ENCODE results near the gene MYO16.

MYO16 gene

DNA sequence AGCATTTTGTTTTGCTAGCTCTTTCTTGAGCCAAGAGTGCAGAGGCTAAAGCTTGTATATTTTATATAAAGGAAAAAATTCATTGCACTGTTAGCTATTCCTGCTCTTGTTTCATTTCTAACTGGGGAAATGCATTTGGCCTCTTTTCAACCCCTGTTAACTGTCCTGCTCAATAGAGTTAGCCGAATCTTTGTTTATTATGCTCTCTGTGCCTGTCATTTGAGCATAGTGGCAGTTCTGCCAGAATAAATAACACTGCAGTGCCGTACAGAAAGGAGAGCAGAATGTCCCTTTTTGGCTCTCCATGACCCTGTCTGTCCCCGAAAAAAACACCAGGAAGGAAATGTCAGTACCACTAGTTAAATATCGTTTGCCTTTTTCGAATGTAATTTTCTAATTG, 350.8 kb downstream of the MYO16 start:
- Histone ChIP-seq H3K27me3 (ENCODE audit: insufficient read depth, poor library complexity, severe bottlenecking) (no peaks in the 10 kb centered on the region), H3K4me1 (ENCODE audit: insufficient read depth, poor library complexity, severe bottlenecking) (no peaks in the 10 kb centered on the region), H3K27ac (ENCODE audit: poor library complexity, severe bottlenecking) (no peak overlapping the region), H3K4me3 (ENCODE audit: severe bottlenecking) (no peak overlapping the region), H3K9me3 (ENCODE audit: severe bottlenecking) (no peaks in the 10 kb centered on the region), H3K36me3 (ENCODE audit: low read depth) (no peaks in the 10 kb centered on the region)
- DNase-seq (ENCODE audit: low spot score), result no peak
- TF ChIP-seq, protein P1, sequence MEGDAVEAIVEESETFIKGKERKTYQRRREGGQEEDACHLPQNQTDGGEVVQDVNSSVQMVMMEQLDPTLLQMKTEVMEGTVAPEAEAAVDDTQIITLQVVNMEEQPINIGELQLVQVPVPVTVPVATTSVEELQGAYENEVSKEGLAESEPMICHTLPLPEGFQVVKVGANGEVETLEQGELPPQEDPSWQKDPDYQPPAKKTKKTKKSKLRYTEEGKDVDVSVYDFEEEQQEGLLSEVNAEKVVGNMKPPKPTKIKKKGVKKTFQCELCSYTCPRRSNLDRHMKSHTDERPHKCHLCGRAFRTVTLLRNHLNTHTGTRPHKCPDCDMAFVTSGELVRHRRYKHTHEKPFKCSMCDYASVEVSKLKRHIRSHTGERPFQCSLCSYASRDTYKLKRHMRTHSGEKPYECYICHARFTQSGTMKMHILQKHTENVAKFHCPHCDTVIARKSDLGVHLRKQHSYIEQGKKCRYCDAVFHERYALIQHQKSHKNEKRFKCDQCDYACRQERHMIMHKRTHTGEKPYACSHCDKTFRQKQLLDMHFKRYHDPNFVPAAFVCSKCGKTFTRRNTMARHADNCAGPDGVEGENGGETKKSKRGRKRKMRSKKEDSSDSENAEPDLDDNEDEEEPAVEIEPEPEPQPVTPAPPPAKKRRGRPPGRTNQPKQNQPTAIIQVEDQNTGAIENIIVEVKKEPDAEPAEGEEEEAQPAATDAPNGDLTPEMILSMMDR (IDR thresholded peaks at IDR 0.05; ENCODE audit: poor library complexity, severe bottlenecking), result no peak
- no peak for ATAC-seq (ENCODE audit: low read depth)

DNA sequence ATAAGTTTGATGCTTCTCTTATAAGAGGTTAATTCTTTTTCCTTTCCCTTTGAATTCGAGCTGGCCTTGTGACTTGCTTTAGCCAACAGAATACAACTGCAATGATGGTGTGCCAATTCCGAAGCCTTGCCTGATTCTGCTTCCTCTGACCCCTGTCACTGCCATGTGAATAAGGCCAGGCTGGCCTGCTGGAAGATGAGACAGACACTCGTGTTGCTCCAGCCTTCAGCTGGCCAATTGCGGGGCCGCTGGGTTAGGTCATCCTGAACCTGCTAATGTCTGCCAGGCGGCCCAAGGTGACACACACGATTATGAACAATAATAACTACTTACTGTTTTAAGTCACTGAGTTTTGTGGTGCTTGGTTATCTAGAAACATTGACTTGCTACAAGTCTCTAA, 352.0 kb downstream of the MYO16 start:
- H3K4me1 ChIP-seq (ENCODE audit: insufficient read depth, poor library complexity, severe bottlenecking), result no peaks in the 10 kb centered on the region
- no peaks in the 10 kb centered on the region for H3K36me3 ChIP-seq (ENCODE audit: low read depth)
- H3K9me3 ChIP-seq (ENCODE audit: severe bottlenecking), result no peaks in the 10 kb centered on the region
- H3K27ac ChIP-seq (ENCODE audit: poor library complexity, severe bottlenecking), result no peak overlapping the region
- TF ChIP-seq, protein P1 (IDR thresholded peaks at IDR 0.05; ENCODE audit: poor library complexity, severe bottlenecking), result no peak
- H3K4me3 ChIP-seq (ENCODE audit: severe bottlenecking), result no peak overlapping the region
- H3K27me3 ChIP-seq (ENCODE audit: insufficient read depth, poor library complexity, severe bottlenecking), result no peaks in the 10 kb centered on the region
- ATAC-seq (ENCODE audit: low read depth) (no peak), DNase-seq (ENCODE audit: low spot score) (no peak)

DNA sequence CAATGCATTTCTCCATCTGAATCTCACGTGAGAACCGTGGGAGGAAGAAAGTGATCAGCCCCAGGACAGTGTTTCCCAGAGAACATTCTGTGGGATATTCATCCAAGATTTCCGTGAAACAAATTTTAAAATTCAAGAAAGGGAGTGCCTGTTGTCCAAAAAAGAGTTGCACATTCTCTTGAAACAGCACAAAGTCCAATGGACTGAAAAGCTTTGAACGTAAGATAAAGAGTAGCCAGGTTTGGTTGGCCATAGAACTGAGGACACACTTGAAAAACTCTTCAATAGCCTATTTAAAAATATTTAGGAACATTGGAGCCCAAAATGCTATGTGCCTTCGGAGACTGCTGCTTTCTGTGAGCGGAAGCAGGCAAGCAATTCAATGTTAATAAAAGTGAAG, 353.9 kb downstream of the MYO16 start:
- Histone ChIP-seq H3K9me3 (ENCODE audit: severe bottlenecking) (no peaks in the 10 kb centered on the region), H3K4me1 (ENCODE audit: insufficient read depth, poor library complexity, severe bottlenecking) (peaks cover 3% of the 10 kb centered on the region), H3K27me3 (ENCODE audit: insufficient read depth, poor library complexity, severe bottlenecking) (no peaks in the 10 kb centered on the region), H3K36me3 (ENCODE audit: low read depth) (no peaks in the 10 kb centered on the region), H3K4me3 (ENCODE audit: severe bottlenecking) (no peak overlapping the region), H3K27ac (ENCODE audit: poor library complexity, severe bottlenecking) (no peak overlapping the region)
- TF ChIP-seq, protein P1 (IDR thresholded peaks at IDR 0.05; ENCODE audit: poor library complexity, severe bottlenecking), result no peak
- ATAC-seq (ENCODE audit: low read depth) (no peak), DNase-seq (ENCODE audit: low spot score) (no peak)

DNA sequence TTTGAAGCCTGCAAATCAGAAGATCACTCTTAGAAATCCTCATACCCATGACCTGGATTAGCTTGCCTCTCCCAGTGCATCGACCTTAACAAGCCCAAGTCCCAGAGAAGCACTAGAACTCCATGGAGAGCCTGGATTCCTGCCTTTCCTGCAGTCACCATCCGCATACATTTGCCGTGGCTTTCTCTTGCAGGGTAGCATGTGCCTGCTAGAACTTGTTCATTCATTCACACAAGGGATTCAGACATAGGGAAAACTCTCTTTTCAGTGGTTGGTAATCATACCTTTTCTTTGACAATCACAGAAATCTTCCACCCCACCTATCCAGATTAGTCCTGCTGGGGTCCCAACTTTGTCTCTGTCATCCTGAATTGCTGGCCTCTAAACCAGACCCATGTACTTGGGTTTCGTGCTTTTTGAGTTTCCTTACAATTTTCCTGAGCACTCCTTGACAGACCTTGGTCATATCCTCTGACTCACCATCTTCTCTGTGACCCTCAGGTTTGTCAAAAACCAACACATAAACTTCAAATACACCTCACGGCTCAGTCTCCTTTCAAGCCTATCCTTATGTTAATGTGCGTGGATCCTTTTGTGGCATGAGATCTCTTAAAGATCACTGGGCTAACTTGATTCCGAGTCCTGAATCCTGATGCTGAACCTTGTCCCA, 355.0 kb downstream of the MYO16 start:
- Histone ChIP-seq H3K4me3 (ENCODE audit: severe bottlenecking) (no peak overlapping the region), H3K27me3 (ENCODE audit: insufficient read depth, poor library complexity, severe bottlenecking) (no peaks in the 10 kb centered on the region), H3K27ac (ENCODE audit: poor library complexity, severe bottlenecking) (no peak overlapping the region), H3K9me3 (ENCODE audit: severe bottlenecking) (no peaks in the 10 kb centered on the region), H3K4me1 (ENCODE audit: insufficient read depth, poor library complexity, severe bottlenecking) (peaks cover 3% of the 10 kb centered on the region), H3K36me3 (ENCODE audit: low read depth) (no peaks in the 10 kb centered on the region)
- DNase-seq (ENCODE audit: low spot score), result no peak
- TF ChIP-seq, protein P1 (IDR thresholded peaks at IDR 0.05; ENCODE audit: poor library complexity, severe bottlenecking), result no peak
- no peak for ATAC-seq (ENCODE audit: low read depth)

DNA sequence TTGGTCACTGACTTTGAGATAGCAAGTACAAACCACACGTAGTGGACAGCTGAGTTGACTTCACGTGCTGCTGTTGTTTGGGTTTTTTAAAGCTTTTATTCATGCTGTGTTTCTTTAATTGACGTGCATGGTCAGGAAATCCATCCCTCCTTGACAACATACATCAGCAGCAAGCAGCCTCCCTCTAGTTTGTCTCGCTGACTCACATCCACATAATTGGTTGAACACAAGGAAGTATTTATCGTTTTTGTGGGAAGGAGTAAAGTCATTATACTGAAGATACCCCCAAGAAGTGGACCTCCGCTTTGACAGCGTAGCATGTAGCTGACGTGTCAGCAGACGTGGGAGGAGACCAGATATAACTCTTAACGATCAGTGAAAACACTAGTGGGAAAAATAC, 355.8 kb downstream of the MYO16 start:
- no peak for DNase-seq (ENCODE audit: low spot score)
- no peaks in the 10 kb centered on the region for H3K36me3 ChIP-seq (ENCODE audit: low read depth)

More for the DNA sequence above, 355.8 kb downstream of the MYO16 start:
- TF ChIP-seq, protein P1 (IDR thresholded peaks at IDR 0.05; ENCODE audit: poor library complexity, severe bottlenecking), result no peak
- no peak for ATAC-seq (ENCODE audit: low read depth)
- Histone ChIP-seq H3K4me1 (ENCODE audit: insufficient read depth, poor library complexity, severe bottlenecking) (peaks cover 3% of the 10 kb centered on the region), H3K27ac (ENCODE audit: poor library complexity, severe bottlenecking) (no peak overlapping the region), H3K9me3 (ENCODE audit: severe bottlenecking) (no peaks in the 10 kb centered on the region), H3K4me3 (ENCODE audit: severe bottlenecking) (no peak overlapping the region), H3K27me3 (ENCODE audit: insufficient read depth, poor library complexity, severe bottlenecking) (no peaks in the 10 kb centered on the region)
